OCI-LY7 (cell line): ENCODE measurements around the gene TLR6. TPM values are rescaled to one million over a fixed set of nuclear protein-coding genes. Genes with fewer than 3 reads are reported as not detected.

ENCODE experiments used
- BruUV-seq: library from RNA; stranded (reverse); fragments of 400-500 nt; replicated peaks from 2 replicates; lab custom pipeline; 2021; lab: Mats Ljungman, UMichigan
- CTCF ChIA-PET: fragments of 300-600 bp; sonication (Branson Sonifier 250); formaldehyde crosslinking; loops from one replicate; lab custom pipeline; 2022; ENCODE audit warnings: antibody characterized with exemption; ENCODE audit not compliant: unreplicated experiment; lab: Charles Lee
- POLR2A ChIA-PET: fragments of 300-600 bp; sonication (Branson Sonifier 250); formaldehyde crosslinking; loops from one replicate; lab custom pipeline; 2022; ENCODE audit warnings: antibody characterized with exemption; lab: Charles Lee
- DNase-seq: peaks from one replicate; pipeline ENCODE4 v3.0.0-alpha.2; 2015; ENCODE audit warnings: low spot score
- H2AFZ ChIP-seq: fragments of 200-600 bp; sonication (generic), shearing (Covaris generic); 2 replicates; pipeline ENCODE4 v1.6.1; 2014; ENCODE audit warnings: mild to moderate bottlenecking, antibody characterized with exemption, low read length, moderate library complexity
- H3K27ac ChIP-seq: fragments of 200-600 bp; sonication (generic); 2 replicates; pipeline ENCODE4 v1.5.1; 2014; ENCODE audit warnings: mixed run types, low read depth, mild to moderate bottlenecking, moderate library complexity, low read length, inconsistent platforms; ENCODE audit not compliant: poor library complexity, severe bottlenecking
- H3K36me3 ChIP-seq: fragments of 200-600 bp; sonication (generic); 2 replicates; pipeline ENCODE4 v1.6.1; 2014; ENCODE audit warnings: mild to moderate bottlenecking, antibody characterized with exemption, low read length, moderate library complexity, mixed read lengths; ENCODE audit not compliant: insufficient read depth
- H3K4me1 ChIP-seq: fragments of 200-600 bp; sonication (generic); 2 replicates; pipeline ENCODE4 v1.5.1; 2014; ENCODE audit warnings: mild to moderate bottlenecking, low read length; ENCODE audit not compliant: insufficient read depth, poor library complexity, severe bottlenecking
- H3K4me2 ChIP-seq: fragments of 200-600 bp; sonication (generic); 2 replicates; pipeline ENCODE4 v1.6.1; 2014; ENCODE audit warnings: mild to moderate bottlenecking, low read length
- H3K4me3 ChIP-seq: fragments of 200-600 bp; sonication (generic); 2 replicates; pipeline ENCODE4 v1.5.1; 2014; ENCODE audit warnings: mild to moderate bottlenecking, low read depth, low read length; ENCODE audit not compliant: poor library complexity, severe bottlenecking
- H3K79me2 ChIP-seq: fragments of 200-600 bp; sonication (generic); 2 replicates; pipeline ENCODE4 v1.6.1; 2016; ENCODE audit warnings: low read depth, mild to moderate bottlenecking, low read length, moderate library complexity, mixed read lengths; ENCODE audit not compliant: insufficient read depth
- H3K9me2 ChIP-seq: fragments of 200-600 bp; sonication (generic); 2 replicates; pipeline ENCODE4 v1.6.1; 2016; ENCODE audit warnings: mild to moderate bottlenecking, low read length, mixed read lengths; ENCODE audit not compliant: insufficient read depth
- H3K9me3 ChIP-seq: fragments of 200-600 bp; sonication (generic); 2 replicates; pipeline ENCODE4 v1.6.1; 2014; ENCODE audit warnings: mild to moderate bottlenecking, mixed run types, low read length, mixed read lengths
- H4K20me1 ChIP-seq: fragments of 200-600 bp; sonication (generic); 2 replicates; pipeline ENCODE4 v1.6.1; 2014; ENCODE audit warnings: mild to moderate bottlenecking, antibody characterized with exemption, low read length, moderate library complexity, mixed read lengths; ENCODE audit not compliant: insufficient read depth
- EZH2phosphoT487 ChIP-seq: fragments of 200-600 bp; sonication (generic); IDR thresholded peaks from 2 replicates; pipeline ENCODE4 v1.6.1; 2018; ENCODE audit warnings: low read depth, borderline replicate concordance, mild to moderate bottlenecking, mixed run types, antibody characterized with exemption, low read length, moderate library complexity, mixed read lengths
- intact Hi-C: fragments of 100-400 bp; cut with micrococcal nuclease; formaldehyde crosslinking; loops from one replicate; pipeline ENCODE4 v1.10.0; 2022; ENCODE audit not compliant: unreplicated experiment
- microRNA-seq: library from miRNA; unstranded; fragments of <30 nt; microRNA quantifications from one replicate; pipeline ENCODE4 v1.2.0, GENCODE V29; 2022; ENCODE audit warnings: borderline replicate concordance
- small RNA-seq: library from RNA; depleted of rRNA; stranded (forward); fragments of <200 nt; gene quantifications from one replicate; pipeline ENCODE3, GENCODE V24; 2014
- total RNA-seq, 2 experiments: library from RNA; depleted of rRNA in 1 of 2; stranded (reverse); fragments of >200 nt in 1 of 2; shearing (Covaris generic) in 1 of 2; gene quantifications; 2 replicates each; pipeline ENCODE4 v1.2.3, GENCODE V29; 2014 to 2022
- TF ChIP-seq, protein P1 (sequence below): fragments of 200-600 bp; sonication (generic); conservative IDR thresholded peaks from 2 replicates; pipeline ENCODE4 v1.5.1; 2014; ENCODE audit warnings: mild to moderate bottlenecking, antibody characterized with exemption, low read length, moderate library complexity, mixed read lengths

Gene TLR6
- total RNA-seq, 2 experiments from 2014 or later: 1.5 to 9.2 TPM

DNA sequence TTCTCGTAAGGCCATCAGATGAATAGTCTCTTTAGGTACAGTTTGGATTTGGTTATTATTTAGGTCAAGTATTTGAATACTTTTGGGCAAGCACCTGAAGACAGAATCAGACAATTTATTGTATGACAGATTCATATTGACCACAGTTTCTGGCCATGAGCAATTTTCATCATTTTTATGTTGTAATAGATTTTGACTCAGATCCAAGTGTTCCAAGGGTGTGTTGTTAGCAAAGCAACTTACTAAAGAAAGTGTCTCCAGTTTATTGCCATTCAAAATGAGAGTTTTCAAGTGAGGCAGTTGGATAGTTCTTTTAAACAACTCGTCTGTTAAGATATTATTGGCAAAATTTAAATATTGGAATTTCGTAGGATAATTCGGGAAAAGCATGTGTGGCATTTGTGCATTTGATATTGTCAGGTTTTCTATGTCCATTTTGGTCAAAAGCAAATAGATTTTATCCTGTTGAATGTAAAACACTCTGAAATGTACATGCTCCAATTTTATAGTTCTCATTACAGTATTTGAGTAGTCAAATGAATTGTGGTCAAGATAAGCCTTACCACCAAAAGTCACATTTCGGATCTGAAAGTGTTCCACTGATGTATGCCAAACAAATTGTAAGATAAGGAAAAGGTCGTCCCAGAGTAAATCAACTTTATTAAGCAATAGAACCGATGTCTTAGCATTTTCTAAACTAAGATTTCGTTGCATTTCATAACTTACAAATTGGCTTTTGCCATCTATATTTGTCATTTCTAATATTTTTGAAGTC, 82.2 kb downstream of the TLR6 start:
- peaks cover 7% of the 10 kb centered on the region for H3K4me1 ChIP-seq
- H3K9me2 ChIP-seq: no peaks in the 10 kb centered on the region
- ChIA-PET CTCF (no interaction called here), POLR2A (interaction anchor here (0.8 to 1.3 kb wide), 5 partner anchors 9 to 338 kb away, joined by 3 to 4 read pairs (median 3); partner anchors contain the start of gene TLR1)
- H3K9me3 ChIP-seq: peaks cover 29% of the 10 kb centered on the region; the same call in 1 of the 2 replicates
- H2AFZ ChIP-seq: no peak overlapping the region
- peaks cover 77% of the 10 kb centered on the region for H3K36me3 ChIP-seq
- H3K79me2 ChIP-seq: peaks cover 63% of the 10 kb centered on the region
- no peak for TF ChIP-seq EZH2phosphoT487
- TF ChIP-seq, protein P1, sequence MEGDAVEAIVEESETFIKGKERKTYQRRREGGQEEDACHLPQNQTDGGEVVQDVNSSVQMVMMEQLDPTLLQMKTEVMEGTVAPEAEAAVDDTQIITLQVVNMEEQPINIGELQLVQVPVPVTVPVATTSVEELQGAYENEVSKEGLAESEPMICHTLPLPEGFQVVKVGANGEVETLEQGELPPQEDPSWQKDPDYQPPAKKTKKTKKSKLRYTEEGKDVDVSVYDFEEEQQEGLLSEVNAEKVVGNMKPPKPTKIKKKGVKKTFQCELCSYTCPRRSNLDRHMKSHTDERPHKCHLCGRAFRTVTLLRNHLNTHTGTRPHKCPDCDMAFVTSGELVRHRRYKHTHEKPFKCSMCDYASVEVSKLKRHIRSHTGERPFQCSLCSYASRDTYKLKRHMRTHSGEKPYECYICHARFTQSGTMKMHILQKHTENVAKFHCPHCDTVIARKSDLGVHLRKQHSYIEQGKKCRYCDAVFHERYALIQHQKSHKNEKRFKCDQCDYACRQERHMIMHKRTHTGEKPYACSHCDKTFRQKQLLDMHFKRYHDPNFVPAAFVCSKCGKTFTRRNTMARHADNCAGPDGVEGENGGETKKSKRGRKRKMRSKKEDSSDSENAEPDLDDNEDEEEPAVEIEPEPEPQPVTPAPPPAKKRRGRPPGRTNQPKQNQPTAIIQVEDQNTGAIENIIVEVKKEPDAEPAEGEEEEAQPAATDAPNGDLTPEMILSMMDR: no peak
- no peaks in the 10 kb centered on the region for H4K20me1 ChIP-seq
- no peak for DNase-seq
- no peak overlapping the region for H3K4me3 ChIP-seq
- no peak overlapping the region for H3K4me2 ChIP-seq
- TSS peak; percentile 21 for BruUV-seq
- intact Hi-C loops: no loop called here
- H3K27ac ChIP-seq: no peak overlapping the region

Small RNA genes within 50 kb of the gene (microRNA-seq; reads per million reads assigned to microRNA genes)
- not detected for gene MIR574

Small RNA genes within 50 kb of the gene (small RNA-seq; reads per million reads assigned to genes)
- not detected for gene MIR574

Other genes with a start within 250 kb of the TLR6 start
- 0.09 TPM in 1 of 2 replicates, not detected in the other for gene KLF3, start 192.6 kb downstream of the TLR6 start, total RNA-seq (2014; rRNA removed; shearing (Covaris generic))
- 0.23 TPM in 1 of 2 replicates, not detected in the other for gene KLF3, start 192.6 kb downstream of the TLR6 start, total RNA-seq (2022)
- 34.5 and 39.8 TPM in 2 replicates for gene TLR10, start 73.8 kb downstream of the TLR6 start, total RNA-seq (2014; rRNA removed; shearing (Covaris generic))
- 19.5 and 27.4 TPM in 2 replicates for gene TLR10, start 73.8 kb downstream of the TLR6 start, total RNA-seq (2022)
- 3.3 and 3.8 TPM in 2 replicates for gene TLR1, start 52.0 kb downstream of the TLR6 start, total RNA-seq (2014; rRNA removed; shearing (Covaris generic))
- 6.0 and 7.4 TPM in 2 replicates for gene TLR1, start 52.0 kb downstream of the TLR6 start, total RNA-seq (2022)
- not detected in 2 replicates for gene FAM114A1, start 11.0 kb upstream of the TLR6 start, total RNA-seq (2014; rRNA removed; shearing (Covaris generic))
- gene FAM114A1, start 11.0 kb upstream of the TLR6 start, total RNA-seq (2022): not detected in 2 replicates
- gene TMEM156, start 175.6 kb upstream of the TLR6 start, total RNA-seq (2014; rRNA removed; shearing (Covaris generic)): 25.0 and 29.0 TPM in 2 replicates
- 29.4 and 35.7 TPM in 2 replicates for gene TMEM156, start 175.6 kb upstream of the TLR6 start, total RNA-seq (2022)
- 34.4 and 47.5 TPM in 2 replicates for gene KLHL5, start 205.4 kb upstream of the TLR6 start, total RNA-seq (2014; rRNA removed; shearing (Covaris generic))
- 59.8 and 69.8 TPM in 2 replicates for gene KLHL5, start 205.4 kb upstream of the TLR6 start, total RNA-seq (2022)